NCI-H510A (cell line): ENCODE measurements around the gene POLDIP2.
"Not testable (repeated sequence)": the region's sequence is repeated elsewhere in the genome, so short reads cannot be mapped to it uniquely, and the experiment has no call there.

Experiments used
- DNase-seq: peaks from one replicate; lab custom pipeline; 2025; lab: John Stamatoyannopoulos, UW

The POLDIP2 gene

DNA sequence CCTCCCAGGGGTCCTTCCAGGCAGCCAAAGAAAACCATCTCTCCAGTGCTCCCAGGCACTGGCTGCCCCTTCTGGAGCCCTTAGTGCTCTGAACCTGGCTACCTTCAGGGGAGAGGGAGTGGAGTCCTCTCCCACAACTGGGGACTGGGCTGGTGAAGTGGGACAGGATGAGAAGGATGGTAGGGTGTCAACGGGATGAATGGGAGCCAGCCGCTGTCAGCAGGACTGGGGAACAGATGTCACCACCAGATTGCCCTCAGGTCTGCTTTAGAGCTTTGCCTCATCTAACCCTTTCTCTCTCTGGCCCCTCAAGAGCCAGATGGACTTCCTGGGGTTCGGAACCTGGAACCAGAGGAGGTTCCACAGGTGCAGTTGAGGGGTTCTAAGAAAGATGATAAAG, 8.2 kb upstream of the POLDIP2 start:
- no peak for DNase-seq

DNA sequence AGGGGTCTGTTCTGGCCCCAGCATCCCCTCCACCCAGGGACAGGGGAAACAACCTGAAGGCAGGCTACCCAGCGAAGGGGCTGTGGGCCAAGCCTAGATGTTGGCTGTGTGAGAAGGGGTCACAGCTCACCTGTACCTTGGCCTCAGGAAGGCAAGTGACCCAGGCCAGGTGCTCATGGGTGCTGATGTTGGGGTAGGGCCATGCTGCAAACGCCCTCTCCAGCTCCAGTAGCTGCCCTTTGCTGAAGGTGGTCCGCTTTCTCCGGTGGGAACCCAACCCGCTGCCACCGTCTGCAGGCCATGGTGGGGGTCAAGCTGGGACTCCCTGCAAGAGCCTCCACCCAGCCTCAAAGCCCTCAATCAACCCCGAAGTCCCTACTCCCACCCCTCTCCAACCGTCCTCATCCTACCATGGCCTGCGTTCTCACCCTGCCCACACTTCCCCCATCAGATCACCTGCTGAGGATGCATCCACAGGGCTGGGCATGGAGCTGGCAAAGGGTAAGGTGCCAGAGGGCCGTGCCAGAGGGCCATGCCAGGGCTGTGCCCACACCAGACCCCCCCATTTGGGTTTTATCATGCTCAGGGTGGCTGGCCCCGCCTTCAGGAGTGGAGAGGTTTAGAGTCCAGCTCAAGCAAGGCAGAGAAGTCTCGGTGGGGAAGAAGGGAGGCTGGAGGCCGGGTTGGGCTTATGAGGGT, 7.5 kb upstream of the POLDIP2 start, which contains the start of gene SEBOX:
Gene SEBOX (minus strand): TSS at position 535 of the 699 bp plus-strand sequence. CDS start 48 bp downstream, at position 487.
- no peak for DNase-seq

DNA sequence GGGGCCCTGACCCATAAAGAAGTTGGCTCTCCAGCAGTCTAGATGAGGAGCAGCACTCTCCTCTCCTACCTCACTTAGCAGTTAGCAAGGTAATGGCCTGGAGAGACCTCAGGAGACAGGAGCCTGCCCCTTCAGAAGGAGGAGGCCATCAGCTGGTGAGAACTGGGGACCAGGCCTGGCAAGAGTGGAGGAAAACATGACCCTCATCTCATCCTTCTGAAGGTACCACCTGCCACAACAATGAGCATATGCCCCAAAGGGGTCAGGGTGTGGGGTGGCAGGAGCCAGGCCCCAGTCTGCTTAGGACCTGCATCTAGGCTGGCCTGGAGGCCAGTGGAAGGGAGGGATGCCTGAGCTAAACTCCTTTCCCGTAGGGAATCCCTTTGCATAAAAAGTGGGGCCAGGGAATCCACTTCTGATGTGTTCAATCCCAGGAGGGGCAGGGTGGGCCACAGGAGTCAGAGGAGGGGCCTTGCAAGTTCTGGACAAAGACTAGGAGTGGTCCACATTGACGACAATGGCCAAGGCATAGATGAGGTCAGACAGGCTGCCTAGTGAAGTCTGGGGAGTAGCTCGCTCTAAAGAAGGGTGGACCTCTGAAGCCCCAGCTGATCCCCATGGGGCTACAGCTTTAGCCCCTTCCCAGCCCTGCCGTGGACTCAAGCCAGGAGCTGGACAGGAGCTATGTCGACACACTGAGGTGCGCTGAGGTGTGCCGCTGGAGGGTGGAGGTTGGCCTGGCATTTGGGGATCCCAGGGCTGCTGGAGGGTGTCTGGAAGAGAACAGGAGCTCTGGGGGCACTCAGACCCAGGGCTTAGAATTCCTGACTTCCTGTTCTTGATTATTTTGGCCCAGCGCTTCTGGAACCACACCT, 6.7 kb upstream of the POLDIP2 start:
- no peak for DNase-seq

DNA sequence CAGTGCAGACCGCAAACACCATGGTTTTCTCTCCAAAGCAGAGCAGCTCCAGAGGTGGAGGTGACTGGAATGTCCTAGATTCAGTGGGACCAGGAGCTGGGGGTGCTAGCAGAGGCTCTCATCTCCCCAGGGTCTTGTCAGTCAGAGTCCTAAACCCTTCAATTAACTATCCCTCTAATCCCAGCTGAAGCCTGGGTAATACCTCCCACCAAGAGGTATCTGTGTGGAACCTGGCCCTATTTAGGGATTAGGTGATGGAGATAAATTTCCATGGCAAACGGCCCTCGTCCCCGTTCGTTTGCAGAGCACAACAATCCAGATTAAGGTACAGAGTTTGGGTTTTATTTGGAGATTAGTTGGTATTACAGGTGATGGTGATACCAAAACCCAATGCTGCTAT, 5.9 kb upstream of the POLDIP2 start:
- DNase-seq = no peak

DNA sequence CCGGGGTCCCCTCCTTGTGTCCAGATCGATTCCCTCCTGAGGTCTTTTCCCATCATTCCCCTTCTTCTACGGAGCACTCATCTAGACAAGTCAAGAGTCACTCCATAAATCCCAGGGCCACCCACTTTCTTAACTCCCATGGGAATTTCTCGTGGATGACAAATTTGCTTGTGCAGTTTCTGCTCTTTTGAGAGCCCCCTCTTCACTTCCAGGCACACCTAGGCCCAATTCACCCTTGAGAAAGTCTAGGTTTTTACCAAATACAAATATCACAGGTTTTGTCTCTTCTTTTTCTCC, 522 bp upstream of the POLDIP2 start:
- no peak for DNase-seq

DNA sequence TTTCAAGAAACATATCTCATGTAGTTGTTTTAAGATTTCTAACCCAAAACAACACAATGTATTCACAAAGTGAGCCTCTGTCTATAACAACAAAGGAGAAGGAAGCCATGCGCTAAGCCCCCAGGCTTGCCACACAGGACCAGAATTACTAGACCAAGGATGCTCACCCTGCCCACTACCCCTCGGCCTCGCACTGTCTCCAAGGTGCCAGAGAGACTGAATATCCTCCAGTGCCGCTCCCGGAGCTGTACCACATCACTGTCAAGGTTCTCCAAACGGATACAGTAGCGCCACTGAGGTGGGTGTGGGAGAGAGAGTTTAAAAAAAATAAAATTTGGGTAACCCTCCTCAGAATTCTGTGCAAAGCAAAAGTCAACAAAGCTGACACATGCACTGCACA, 7.1 kb downstream of the POLDIP2 start:
- no peak for DNase-seq

DNA sequence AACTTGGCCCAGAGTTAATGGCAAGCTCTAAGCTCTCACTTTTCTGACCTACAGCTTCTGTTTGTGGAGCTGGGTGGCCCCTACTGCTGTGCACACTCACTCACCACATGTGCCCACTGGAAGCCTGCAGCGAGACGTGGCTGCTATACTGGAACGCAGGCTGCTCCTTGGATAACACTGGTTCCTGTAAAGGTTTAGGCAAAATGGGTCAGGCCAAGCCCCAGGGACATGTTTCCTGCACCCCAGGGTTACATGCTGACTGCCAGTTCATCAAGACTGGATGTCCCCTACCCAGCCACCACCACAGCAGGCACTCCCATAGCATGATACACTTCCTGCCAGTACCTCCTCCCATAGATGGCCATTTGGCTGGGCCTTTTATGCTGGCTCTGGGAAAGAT, 8.3 kb downstream of the POLDIP2 start:
- DNase-seq = no peak

DNA sequence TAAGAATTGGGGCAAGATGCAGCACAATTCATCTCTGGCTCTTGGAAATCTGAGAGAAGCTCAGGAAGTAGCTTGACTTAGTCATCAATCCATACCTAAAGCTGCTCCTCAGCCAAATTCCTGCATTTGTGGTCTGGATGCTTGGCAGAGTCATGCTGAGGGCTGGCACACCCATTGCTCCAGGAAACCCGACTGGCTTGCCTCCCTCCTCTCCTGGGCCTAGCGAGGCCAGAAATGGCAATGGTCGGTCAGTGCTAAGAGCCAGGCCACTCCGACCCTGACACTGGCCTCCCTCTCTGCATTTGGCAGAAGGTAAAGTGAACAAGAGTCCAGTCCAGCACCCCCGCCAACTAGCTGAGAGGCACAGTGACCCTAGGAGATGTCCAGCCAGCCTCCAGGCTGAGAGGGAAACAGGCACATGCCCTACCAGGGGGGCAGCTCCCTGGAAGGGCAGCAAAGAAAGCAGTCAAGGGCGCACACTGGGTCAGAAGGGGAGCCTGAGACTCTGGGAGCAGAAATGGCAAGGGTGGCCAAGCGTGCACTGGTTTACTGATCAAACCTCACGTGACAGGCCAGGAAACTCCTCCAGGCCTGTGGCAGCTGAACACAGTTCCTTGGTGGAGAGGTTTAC, 10.0 kb downstream of the POLDIP2 start:
- DNase-seq = no peak

DNA sequence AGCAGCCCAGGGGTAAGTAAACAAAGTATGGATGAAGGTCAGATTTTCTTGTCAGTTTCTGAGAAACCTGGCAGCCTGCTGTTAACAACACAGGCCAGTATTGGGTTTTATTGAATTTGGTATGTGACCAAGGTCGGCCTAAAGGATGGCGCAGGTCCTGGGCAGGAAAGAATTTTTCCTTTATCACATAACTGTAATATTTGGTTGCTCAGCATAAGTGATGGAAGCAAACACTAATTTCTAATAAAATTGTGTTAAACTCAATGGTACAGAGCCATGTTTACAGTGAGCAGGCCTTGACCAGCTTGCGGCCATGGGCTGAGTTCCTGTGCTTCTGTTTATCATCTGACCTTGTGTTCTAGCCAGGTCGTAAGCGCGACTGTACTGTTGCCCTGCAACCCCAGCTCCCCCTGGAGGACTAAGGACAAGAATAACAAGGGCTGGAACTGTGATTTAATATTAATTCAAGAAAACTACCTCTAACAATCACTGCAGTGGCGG, 10.5 kb downstream of the POLDIP2 start:
- DNase-seq = no peak

DNA sequence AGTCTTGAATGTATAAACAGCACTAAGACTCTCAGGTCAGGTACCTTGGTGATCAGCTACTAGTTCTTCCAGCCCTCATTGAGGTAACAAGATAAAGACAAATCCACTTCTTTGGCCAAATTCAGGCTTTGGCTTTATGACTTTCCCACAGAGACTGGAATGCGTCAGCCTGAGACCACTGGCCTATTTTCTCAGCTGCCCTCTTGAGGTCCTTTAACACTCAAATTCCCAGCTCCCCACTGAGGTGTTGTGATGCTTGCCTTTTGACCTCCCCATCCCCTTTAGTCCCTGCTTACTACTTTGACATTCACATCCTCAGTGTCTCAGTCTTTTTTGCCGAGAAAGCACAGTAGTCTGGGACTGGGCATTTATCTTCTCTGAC, 11.1 kb downstream of the POLDIP2 start:
- DNase-seq = no peak

DNA sequence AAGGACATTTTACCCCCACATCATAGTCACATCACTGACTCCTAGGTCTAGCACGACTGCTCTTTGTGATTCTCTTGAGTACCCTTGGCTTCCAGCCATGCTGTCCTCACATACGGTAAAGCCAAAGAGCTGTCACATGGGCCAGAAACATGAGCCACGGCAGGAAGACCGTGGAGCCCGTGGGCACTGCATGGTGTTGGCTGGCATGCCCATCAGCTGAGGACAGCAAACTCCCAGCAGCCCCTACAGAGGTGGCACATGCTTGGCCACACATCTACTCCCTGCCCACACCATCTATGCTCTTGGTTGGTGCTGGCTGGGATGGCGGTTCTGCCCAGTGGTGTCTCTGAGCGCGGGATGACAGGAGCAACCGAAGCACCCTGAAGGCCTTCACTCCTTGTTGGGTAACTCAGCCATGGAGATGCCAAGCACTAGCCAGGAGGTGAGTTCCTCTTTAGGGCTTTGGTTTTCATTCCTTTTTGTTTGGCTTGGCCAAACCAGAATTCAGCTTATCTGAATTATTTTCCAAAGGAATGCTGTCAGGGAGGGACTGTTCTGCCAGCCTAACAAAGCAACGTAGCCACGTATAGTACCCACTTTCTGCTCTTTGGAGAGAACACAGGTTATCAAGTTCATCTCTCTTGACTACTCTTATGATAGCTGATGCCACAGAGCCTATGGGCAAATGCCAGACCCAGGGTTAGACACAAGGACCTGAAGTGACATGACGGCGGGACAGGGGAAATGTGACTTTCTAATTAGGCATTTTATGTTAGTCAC, 11.7 kb downstream of the POLDIP2 start:
- peak; percentile 13 for DNase-seq

DNA sequence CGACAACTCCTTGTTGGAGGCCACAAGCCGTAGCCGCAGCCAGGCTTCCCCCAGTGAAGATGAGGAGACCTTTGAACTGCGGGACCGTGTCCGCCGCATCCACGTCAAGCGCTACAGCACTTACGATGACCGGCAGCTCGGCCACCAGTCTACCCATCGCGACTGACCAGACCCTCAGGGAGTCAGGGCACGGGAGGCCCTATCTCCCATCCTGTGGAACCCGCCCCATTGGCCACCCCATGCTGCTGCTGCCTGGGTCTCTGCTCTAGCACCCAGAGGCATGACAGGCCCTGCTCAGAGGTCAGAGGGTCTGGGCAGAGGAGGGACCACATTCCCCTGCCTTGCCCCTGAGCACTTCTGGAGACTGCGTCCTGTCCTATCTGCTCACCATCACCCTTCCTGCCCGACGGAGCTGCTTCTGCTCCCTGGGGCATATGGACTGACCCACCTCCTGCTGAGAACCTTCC, 12.9 kb downstream of the POLDIP2 start:
- no peak for DNase-seq

DNA sequence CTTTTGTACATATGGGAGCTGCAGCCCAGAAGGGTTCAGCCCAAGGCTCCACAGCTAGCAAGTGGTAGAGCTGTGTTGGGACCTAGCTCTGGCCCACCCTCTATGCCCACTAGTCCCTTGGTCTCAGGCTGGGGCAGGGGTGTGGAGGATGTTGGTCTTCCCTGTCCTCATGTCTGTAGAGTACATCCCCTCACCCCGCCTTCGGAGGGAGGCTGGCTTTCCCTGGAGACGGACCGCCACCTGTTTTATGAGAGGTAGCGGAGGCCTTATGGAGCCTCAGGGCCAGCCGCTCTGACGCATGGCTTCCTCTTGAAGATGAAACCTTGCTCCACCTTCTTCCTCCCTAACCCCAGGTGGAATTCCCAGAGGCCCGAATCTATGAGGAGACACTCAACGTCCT, 13.3 kb downstream of the POLDIP2 start:
- DNase-seq = no peak

DNA sequence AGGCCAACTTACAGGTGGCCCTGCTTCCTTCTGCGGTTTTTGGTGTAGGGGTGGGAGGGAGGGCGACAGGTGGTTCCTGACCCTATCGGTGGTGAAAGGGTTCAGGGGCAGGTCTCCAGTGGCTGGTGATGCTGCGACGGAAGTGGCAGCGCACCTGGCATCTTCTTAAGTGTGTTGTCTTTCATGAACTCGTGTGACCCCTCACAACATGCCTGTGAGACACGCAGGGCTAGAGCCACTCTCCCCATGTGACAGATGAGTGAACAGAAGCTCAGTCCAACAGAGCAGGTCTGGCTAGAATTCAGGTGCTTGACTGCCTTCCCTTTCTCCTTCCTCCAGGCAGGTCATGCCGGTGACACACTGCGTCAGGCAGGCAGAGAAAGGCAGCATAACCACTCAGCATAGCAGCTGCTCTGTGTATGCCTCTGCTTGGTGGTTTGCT, 13.8 kb downstream of the POLDIP2 start:
- DNase-seq = peak; percentile 72

DNA sequence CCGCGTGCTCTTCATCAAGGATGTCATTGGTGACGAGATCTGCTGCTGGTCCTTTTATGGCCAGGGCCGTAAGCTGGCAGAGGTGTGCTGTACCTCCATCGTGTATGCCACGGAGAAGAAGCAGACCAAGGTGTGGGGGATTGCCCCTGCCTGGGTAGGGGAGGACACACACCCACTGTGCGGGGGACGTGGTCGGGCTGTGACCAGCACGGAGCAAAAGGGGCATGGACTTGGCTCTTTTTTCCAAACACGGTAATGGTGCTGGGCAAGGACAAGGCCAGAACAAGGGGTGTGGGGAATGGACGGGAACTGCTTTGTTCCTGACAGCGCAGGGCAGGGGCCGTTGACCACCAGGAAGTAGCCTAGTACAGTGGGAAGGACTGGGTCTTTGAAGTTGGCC, 15.0 kb downstream of the POLDIP2 start:
- DNase-seq = no peak

DNA sequence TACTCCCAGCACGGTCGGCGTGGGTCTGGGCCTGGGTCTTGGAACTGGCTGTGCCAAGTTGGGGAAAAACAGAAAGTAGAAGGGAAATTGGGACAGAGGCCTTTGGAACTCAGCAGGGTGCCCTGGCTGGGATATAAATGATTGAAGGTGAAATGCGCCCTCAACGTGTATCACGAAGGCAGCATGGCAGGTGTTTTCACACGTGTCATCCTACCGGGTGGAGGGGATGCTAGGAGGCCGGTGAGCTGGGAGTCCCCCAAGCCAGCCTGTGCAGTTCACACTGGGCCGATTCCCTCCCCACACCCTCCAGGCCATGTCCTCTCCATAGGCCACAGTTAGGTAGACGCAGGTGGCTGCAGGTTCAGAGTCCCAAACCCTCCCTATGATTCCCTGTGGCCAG, 15.8 kb downstream of the POLDIP2 start:
- DNase-seq = no peak

DNA sequence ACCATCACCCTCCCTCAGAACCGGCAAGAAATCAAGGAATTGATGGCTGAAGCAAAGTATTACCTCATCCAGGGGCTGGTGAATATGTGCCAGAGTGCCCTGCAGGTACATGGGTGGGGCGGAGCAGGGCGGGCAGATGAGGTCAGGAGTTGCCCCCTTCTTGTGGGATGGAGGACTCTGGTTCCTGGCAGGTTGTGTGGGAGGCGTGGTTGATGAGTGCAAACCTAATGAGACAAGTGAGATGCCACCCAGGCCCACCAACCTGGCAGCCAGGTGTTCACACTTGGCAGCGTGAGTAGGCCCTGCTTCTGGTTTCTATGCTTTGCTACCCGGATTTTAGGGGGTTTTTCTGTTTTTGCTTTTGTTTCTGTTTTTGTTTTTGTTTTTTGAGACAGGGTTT, 17.0 kb downstream of the POLDIP2 start:
- DNase-seq = no peak

DNA sequence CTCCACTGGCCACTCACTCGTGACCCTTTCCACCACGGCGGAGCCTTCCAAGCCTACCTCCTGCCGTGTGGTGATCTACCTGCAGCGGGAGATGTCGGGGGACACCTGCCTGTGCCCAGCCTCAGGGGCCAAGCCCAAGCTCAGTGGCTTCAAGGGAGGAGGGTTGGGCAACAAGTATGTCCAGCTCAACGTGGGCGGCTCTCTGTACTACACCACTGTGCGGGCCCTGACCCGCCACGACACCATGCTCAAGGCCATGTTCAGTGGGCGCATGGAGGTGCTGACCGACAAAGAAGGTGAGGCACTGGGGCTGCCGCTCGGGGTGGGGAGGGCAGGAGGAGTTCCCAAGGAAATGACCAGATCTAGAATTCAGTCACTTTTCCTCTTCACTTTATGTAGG, 17.9 kb downstream of the POLDIP2 start:
- DNase-seq = no peak

DNA sequence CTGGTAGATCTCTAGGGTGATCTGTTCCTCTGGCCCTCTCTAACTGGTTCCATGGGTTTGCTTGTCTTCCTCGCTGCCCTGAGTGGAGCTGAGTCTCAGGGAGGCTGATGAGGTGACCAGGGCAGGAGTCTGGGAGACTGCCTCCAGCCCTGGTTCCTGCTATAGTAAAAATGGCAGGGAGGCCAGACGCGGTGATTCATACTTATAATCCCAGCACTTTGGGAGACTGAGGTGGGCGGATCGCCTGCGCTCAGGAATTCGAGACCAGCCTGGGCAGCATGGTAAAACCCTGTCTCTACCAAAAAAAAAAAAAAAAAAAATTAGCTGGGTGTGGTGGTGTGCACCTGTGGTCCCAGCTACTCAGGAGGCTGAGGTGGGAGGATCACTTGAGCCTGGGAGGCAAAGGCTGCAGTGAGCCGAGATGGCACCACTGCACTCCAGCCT, 18.5 kb downstream of the POLDIP2 start:
- DNase-seq = not testable (repeated sequence)

DNA sequence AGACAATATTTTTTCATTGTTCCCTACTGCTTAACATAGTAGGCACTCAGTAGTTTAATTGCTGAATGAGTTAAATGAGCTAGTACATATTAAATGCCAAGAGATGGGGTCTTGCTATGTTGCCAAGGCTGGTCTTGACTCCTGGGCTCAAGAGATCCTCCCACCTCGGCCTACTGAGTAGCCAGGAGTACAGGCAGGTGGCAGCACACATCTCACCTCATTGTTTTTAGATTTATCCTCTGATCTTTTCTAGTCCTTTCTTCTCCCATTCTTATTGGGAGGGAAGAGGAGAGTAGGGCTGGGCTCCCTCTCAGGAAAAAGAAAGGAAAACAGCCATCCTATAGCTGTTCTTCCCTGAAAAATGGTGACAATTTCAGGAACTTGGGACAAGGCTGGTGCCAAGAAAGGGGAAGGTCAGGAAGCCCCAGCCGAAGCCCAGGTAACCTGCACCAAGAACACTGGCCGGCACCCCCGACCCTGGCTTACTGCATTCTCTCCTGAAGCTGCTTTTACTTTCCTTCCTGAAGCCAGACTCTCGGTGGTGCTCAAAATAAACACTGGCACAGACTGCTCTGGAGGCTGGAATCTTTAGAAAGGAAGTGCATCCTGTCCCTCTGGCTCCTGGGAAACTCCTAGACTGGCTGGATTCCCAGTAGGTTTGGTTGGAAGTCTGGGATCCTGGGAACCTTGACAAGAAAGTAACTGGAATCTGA, 19.1 kb downstream of the POLDIP2 start:
- DNase-seq = no peak
